Activated T-cell treated with anti-CD3 and anti-CD28 coated beads, Interleukin-2, amount 50 U/mL, for 48 hours (primary cell): ENCODE data around the gene DNASE1L3.

ENCODE experiments used
- DNase-seq, 2 experiments: peaks; one replicate each; pipeline ENCODE4 v3.0.0-alpha.2; 2020

Gene DNASE1L3

GRCh38 chr3:58157700-58158099, 53.1 kb downstream of the DNASE1L3 start:
- no peak for DNase-seq

GRCh38 chr3:58155838-58156237, 54.9 kb downstream of the DNASE1L3 start:
- DNase-seq: no peak

- DNase-seq: no peak
Observed at GRCh38 chr3:58154626-58155449, 55.9 kb downstream of the DNASE1L3 start.

- no peak for DNase-seq
Observed at GRCh38 chr3:58153371-58153770, 57.4 kb downstream of the DNASE1L3 start.

- no peak for DNase-seq
Observed at GRCh38 chr3:58152225-58153015, 58.4 kb downstream of the DNASE1L3 start.

GRCh38 chr3:58151637-58152036, 59.1 kb downstream of the DNASE1L3 start:
- no peak for DNase-seq

- no peak for DNase-seq
Observed at GRCh38 chr3:58150810-58151199, 60.0 kb downstream of the DNASE1L3 start.

GRCh38 chr3:58150130-58150809, 60.5 kb downstream of the DNASE1L3 start:
- no peak for DNase-seq

GRCh38 chr3:58148049-58148448, 62.7 kb downstream of the DNASE1L3 start:
- no peak for DNase-seq

- DNase-seq: no peak
Observed at GRCh38 chr3:58144478-58145325, 66.1 kb downstream of the DNASE1L3 start.

GRCh38 chr3:58143417-58144055, 67.2 kb downstream of the DNASE1L3 start:
- no peak for DNase-seq
